B cell (primary cell): ENCODE results near the gene ARHGAP42. TPM values are rescaled to one million over a fixed set of nuclear protein-coding genes. Genes with fewer than 3 reads are reported as not detected.

Source experiments
- ATAC-seq: fragments of 200-7000 bp; cut with Tn5 transposase; one replicate; pipeline ENCODE4 v1.10.0; 2021; ENCODE audit warnings: low read depth, mild to moderate bottlenecking, moderate number of reproducible peaks, moderate library complexity
- CTCF ChIA-PET: fragments of 350-600 bp; sonication (Branson Sonifier 250); formaldehyde crosslinking; loops from one replicate; lab custom pipeline; 2021; ENCODE audit warnings: antibody characterized with exemption, inconsistent platforms; lab: Charles Lee
- POLR2A ChIA-PET: fragments of 350-600 bp; sonication (Branson Sonifier 250); formaldehyde crosslinking; loops from one replicate; lab custom pipeline; 2021; ENCODE audit warnings: antibody characterized with exemption; lab: Charles Lee
- DNase-seq: peaks from one replicate; pipeline ENCODE4 v3.0.0; 2013
- H2AFZ ChIP-seq: 2 replicates; pipeline ENCODE4 v1.6.1; 2012; ENCODE audit warnings: mild to moderate bottlenecking, low read depth, low read length; ENCODE audit not compliant: insufficient read depth, poor library complexity, severe bottlenecking
- H3K27ac ChIP-seq, 2 donors: 1 replicate in 1 of 2; 2 replicates in 1 of 2; pipeline ENCODE4 v1.5.1; 2012 to 2013; ENCODE audit warnings: low read length in 2 of 2, mild to moderate bottlenecking in 2 of 2, moderate library complexity in 1 of 2
- H3K27me3 ChIP-seq, 4 experiments: fragments of 200-600 bp in 1 of 4; sonication (generic) in 1 of 4; replicated peaks in 1 of 4; 1 replicate in 2 of 4; 2 replicates in 2 of 4; pipeline versions ENCODE4 v1.6.1 to v1.7.0; 2013 to 2016; ENCODE audit warnings: low read length in 3 of 4, mild to moderate bottlenecking in 2 of 4, mixed read lengths in 1 of 4, moderate library complexity in 1 of 4; ENCODE audit not compliant: insufficient read depth in 4 of 4, control insufficient read depth in 3 of 4; ENCODE audit errors: control extremely low read depth in 1 of 4
- H3K36me3 ChIP-seq, 2 experiments: replicated peaks in 1 of 2; 1 replicate in 1 of 2; 2 replicates in 1 of 2; pipeline versions ENCODE4 v1.6.1 to v1.7.1; 2013; ENCODE audit warnings: low read length in 1 of 2; ENCODE audit not compliant: insufficient read depth in 2 of 2, control insufficient read depth in 1 of 2; ENCODE audit errors: control extremely low read depth in 1 of 2, extremely low read depth in 1 of 2
- H3K4me1 ChIP-seq, 2 donors: fragments of 200-600 bp in 1 of 2; sonication (generic) in 1 of 2; 1 replicate in 1 of 2; 2 replicates in 1 of 2; pipeline versions ENCODE4 v1.5.1 to v1.6.1; 2013 to 2017; ENCODE audit warnings: low read length in 2 of 2; ENCODE audit not compliant: control insufficient read depth in 2 of 2, insufficient read depth in 2 of 2
- H3K4me2 ChIP-seq: replicated peaks from 2 replicates; pipeline ENCODE3; 2012; ENCODE audit warnings: mild to moderate bottlenecking, low read depth, low read length; ENCODE audit not compliant: poor library complexity, severe bottlenecking
- H3K4me3 ChIP-seq, 5 experiments: fragments of 200-600 bp in 1 of 5; sonication (generic) in 1 of 5; 1 replicate in 3 of 5; 2 replicates in 2 of 5; pipeline versions ENCODE4 v1.5.1 to v1.7.0; 2011 to 2016; ENCODE audit warnings: low read length in 4 of 5, mild to moderate bottlenecking in 4 of 5, low read depth in 2 of 5, control low read depth in 1 of 5, moderate library complexity in 1 of 5; ENCODE audit not compliant: insufficient read depth in 1 of 5; ENCODE audit errors: control extremely low read depth in 1 of 5, extremely low read depth in 1 of 5
- H3K79me2 ChIP-seq: fragments of 200-600 bp; sonication (generic); one replicate; pipeline ENCODE4 v1.6.0; 2016; ENCODE audit warnings: low read length; ENCODE audit not compliant: control insufficient read depth, insufficient read depth
- H3K9ac ChIP-seq: fragments of 200-600 bp; sonication (generic); 2 replicates; pipeline ENCODE4 v1.6.1; 2017; ENCODE audit warnings: mild to moderate bottlenecking, low read length, moderate library complexity
- H3K9me3 ChIP-seq, 3 donors: one replicate each; pipeline versions ENCODE4 v1.6.1 to v1.7.1; 2013; ENCODE audit warnings: low read length in 2 of 3; ENCODE audit not compliant: control insufficient read depth in 2 of 3, insufficient read depth in 1 of 3; ENCODE audit errors: control extremely low read depth in 1 of 3
- H4K20me1 ChIP-seq: 2 replicates; pipeline ENCODE4 v1.6.0; 2012; ENCODE audit warnings: mild to moderate bottlenecking, low read length; ENCODE audit not compliant: insufficient read depth, control insufficient read depth, poor library complexity, severe bottlenecking
- H3K27ac Mint-ChIP-seq: one replicate; pipeline ENCODE4 v1.8.0; 2021; ENCODE audit warnings: mixed read lengths
- H3K27me3 Mint-ChIP-seq: one replicate; pipeline ENCODE4 v1.8.0; 2021; ENCODE audit warnings: mixed read lengths
- H3K4me1 Mint-ChIP-seq: one replicate; pipeline ENCODE4 v1.8.0; 2021; ENCODE audit warnings: mixed read lengths
- H3K4me3 Mint-ChIP-seq: one replicate; pipeline ENCODE4 v1.8.0; 2021; ENCODE audit warnings: mixed read lengths
- H3K9me3 Mint-ChIP-seq: one replicate; pipeline ENCODE4 v1.8.0; 2022; ENCODE audit warnings: mixed read lengths; ENCODE audit not compliant: insufficient read depth
- EZH2 ChIP-seq: IDR thresholded peaks from 2 replicates; pipeline ENCODE4 v1.6.1; 2012; ENCODE audit warnings: borderline replicate concordance, low read depth, mild to moderate bottlenecking, moderate library complexity, low read length; ENCODE audit not compliant: insufficient read depth, poor library complexity, severe bottlenecking
- WGBS: methylation state at CpG from one replicate; pipeline ENCODE4 v1.1.5; 2013; ENCODE audit warnings: missing lambda C conversion rate; ENCODE audit not compliant: insufficient coverage; 5-methylcytosine and 5-hydroxymethylcytosine counted together
- intact Hi-C: fragments of 100-400 bp; cut with micrococcal nuclease; formaldehyde crosslinking; loops from one replicate; pipeline ENCODE4 v1.10.0; 2022
- polyA plus RNA-seq: library from polyadenylated mRNA; depleted of rRNA; stranded (reverse); fragments of >200 nt; gene quantifications from 2 replicates; pipeline ENCODE4 v1.2.3, GENCODE V29; 2012
- total RNA-seq, 2 donors: library from RNA; stranded (reverse); fragments of 120-200 nt in 1 of 2; gene quantifications; 1 replicate in 1 of 2; 2 replicates in 1 of 2; pipeline versions ENCODE4 v1.2.3 to v1.2.4, GENCODE V29; 2013 to 2022
- TF ChIP-seq, protein P1 (sequence below): fragments of 200-600 bp; IDR thresholded peaks from one replicate; pipeline ENCODE4 v1.8.0; 2022; ENCODE audit warnings: antibody characterized with exemption, mild to moderate bottlenecking

The ARHGAP42 gene
- total and polyA plus RNA-seq, 2 donors (not counting 1 experiment from before 2014, with no cell fraction given), result 3.8 to 4.9 TPM

GRCh38 chr11:100727410-100727809 is 40.3 kb downstream of the ARHGAP42 start:
- no peaks in the 10 kb centered on the region for H4K20me1 ChIP-seq
- no peak overlapping the region for H3K27ac ChIP-seq
- no peaks in the 10 kb centered on the region for H3K4me1 ChIP-seq
- DNase-seq (no peak), ATAC-seq (no peak)
- WGBS, result 86% methylated on average over 3 of the region's 9 CpGs
- Mint-ChIP-seq H3K4me1 (no peaks in the 10 kb centered on the region), H3K9me3 (no peaks in the 10 kb centered on the region), H3K4me3 (no peak overlapping the region), H3K27ac (no peak overlapping the region), H3K27me3 (no peaks in the 10 kb centered on the region)
- ChIA-PET POLR2A (no interaction called here), CTCF (no interaction called here)
- H3K79me2 ChIP-seq, result peaks cover 14% of the 10 kb centered on the region
- H3K4me2 ChIP-seq, result no peak overlapping the region
- peaks cover 0 to 4% (median 0%) of the 10 kb centered on the region in 3 donors for H3K9me3 ChIP-seq
- no peak overlapping the region for H3K4me3 ChIP-seq
- intact Hi-C loops, result no loop called here
- TF ChIP-seq EZH2, result no peak
- TF ChIP-seq, protein P1, sequence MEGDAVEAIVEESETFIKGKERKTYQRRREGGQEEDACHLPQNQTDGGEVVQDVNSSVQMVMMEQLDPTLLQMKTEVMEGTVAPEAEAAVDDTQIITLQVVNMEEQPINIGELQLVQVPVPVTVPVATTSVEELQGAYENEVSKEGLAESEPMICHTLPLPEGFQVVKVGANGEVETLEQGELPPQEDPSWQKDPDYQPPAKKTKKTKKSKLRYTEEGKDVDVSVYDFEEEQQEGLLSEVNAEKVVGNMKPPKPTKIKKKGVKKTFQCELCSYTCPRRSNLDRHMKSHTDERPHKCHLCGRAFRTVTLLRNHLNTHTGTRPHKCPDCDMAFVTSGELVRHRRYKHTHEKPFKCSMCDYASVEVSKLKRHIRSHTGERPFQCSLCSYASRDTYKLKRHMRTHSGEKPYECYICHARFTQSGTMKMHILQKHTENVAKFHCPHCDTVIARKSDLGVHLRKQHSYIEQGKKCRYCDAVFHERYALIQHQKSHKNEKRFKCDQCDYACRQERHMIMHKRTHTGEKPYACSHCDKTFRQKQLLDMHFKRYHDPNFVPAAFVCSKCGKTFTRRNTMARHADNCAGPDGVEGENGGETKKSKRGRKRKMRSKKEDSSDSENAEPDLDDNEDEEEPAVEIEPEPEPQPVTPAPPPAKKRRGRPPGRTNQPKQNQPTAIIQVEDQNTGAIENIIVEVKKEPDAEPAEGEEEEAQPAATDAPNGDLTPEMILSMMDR, result no peak
- H2AFZ ChIP-seq, result no peak overlapping the region
- H3K27me3 ChIP-seq, result no peaks in the 10 kb centered on the region
- H3K36me3 ChIP-seq, result no peaks in the 10 kb centered on the region
- no peak overlapping the region for H3K9ac ChIP-seq

DNA sequence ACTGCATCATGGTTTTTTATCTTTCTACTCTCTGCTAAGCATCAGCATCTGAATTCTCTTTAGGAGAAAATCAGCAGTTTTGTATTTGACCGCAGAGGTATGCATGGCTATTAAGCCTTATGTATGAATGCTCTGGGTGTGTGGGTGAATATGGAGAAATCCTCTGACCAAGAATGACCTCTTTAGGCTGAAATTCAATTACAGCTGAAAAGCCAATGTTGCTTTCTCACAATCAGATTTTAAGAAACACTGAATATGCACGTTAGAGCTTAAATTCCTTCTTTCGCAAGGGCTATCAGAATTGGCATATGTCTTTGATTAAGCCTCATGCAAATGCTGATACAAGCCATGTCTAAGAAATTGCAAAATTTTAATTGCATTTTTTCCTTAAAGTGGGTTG is 43.2 kb downstream of the ARHGAP42 start:
- no peaks in the 10 kb centered on the region for H3K9me3 Mint-ChIP-seq

More for the DNA sequence above, 43.2 kb downstream of the ARHGAP42 start:
- Histone ChIP-seq H3K36me3 (no peaks in the 10 kb centered on the region), H3K27me3 (no peaks in the 10 kb centered on the region), H3K27ac (no peak overlapping the region), H3K4me2 (no peak overlapping the region), H3K4me1 (peaks cover 0 to 6% of the 10 kb centered on the region in 2 donors), H3K9ac (no peak overlapping the region), H3K4me3 (no peak overlapping the region), H3K79me2 (peaks cover 14% of the 10 kb centered on the region), H2AFZ (no peak overlapping the region), H3K9me3 (peaks cover 0 to 4% (median 0%) of the 10 kb centered on the region in 3 donors), H4K20me1 (no peaks in the 10 kb centered on the region)
- Mint-ChIP-seq H3K27ac (no peak overlapping the region), H3K4me1 (peaks cover 7% of the 10 kb centered on the region), H3K27me3 (no peaks in the 10 kb centered on the region), H3K4me3 (no peak overlapping the region)
- ChIA-PET POLR2A (no interaction called here), CTCF (no interaction called here)
- intact Hi-C loops, result no loop called here
- ATAC-seq, result no peak
- no peak for DNase-seq
- TF ChIP-seq, protein P1, result no peak
- no peak for TF ChIP-seq EZH2
- 100% methylated on average over 2 of the region's 3 CpGs for WGBS
